Adrenal gland (tissue), 12 donors: ENCODE measurements around the gene KDM2B. TPM values are rescaled to one million over a fixed set of nuclear protein-coding genes. Genes with fewer than 3 reads are reported as not detected.

ENCODE experiments used
- DNase-seq, 7 donors: peaks; one replicate each; pipeline ENCODE4 v3.0.0-alpha.2; 2019 to 2020
- H3K27ac ChIP-seq, 5 donors: fragments of 200-600 bp; sonication (generic) in 4 of 5; 1 replicate in 3 of 5; 2 replicates in 2 of 5; pipeline versions ENCODE4 v1.5.1 to v1.8.0; 2016 to 2020; ENCODE audit warnings: mild to moderate bottlenecking in 1 of 5
- H3K27me3 ChIP-seq: fragments of 200-600 bp; 2 replicates; pipeline ENCODE4 v1.8.0; 2021
- H3K36me3 ChIP-seq, 2 donors: fragments of 200-600 bp; replicated peaks in 1 of 2; 1 replicate in 1 of 2; 2 replicates in 1 of 2; pipeline versions ENCODE4 v1.5.1 to v1.8.0; 2018 to 2022
- H3K4me1 ChIP-seq, 2 donors: fragments of 200-600 bp; replicated peaks in 1 of 2; 1 replicate in 1 of 2; 2 replicates in 1 of 2; pipeline versions ENCODE4 v1.5.1 to v1.8.0; 2018 to 2021
- H3K4me3 ChIP-seq, 4 donors: fragments of 200-600 bp; sonication (generic) in 3 of 4; one replicate each; pipeline ENCODE4 v1.5.1; 2016 to 2018
- H3K9me3 ChIP-seq, 3 donors: fragments of 200-600 bp; sonication (generic) in 1 of 3; replicated peaks in 1 of 3; 1 replicate in 2 of 3; 2 replicates in 1 of 3; pipeline versions ENCODE4 v1.5.1 to v1.8.0; 2016 to 2021
- POLR2A ChIP-seq, 2 donors: fragments of 450-650 bp; IDR thresholded peaks; one replicate each; pipeline ENCODE4 v1.6.1; 2017; ENCODE audit warnings: antibody characterized with exemption in 2 of 2, mild to moderate bottlenecking in 2 of 2, moderate library complexity in 1 of 2
- WGBS, 4 donors: extraction: QIAGEN DNeasy Blood & Tissue Kit in 2 of 4; methylation state at CpG; one replicate each; pipeline versions ENCODE4 v1.1.5 to v1.1.7; 2013 to 2017; 5-methylcytosine and 5-hydroxymethylcytosine counted together
- intact Hi-C, 2 donors: fragments of 100-400 bp; cut with DNase I; formaldehyde crosslinking; loops; one replicate each; pipeline versions ENCODE4 v1.14.1 to v1.15.0; 2022 to 2023
- polyA plus RNA-seq, 3 donors: library from polyadenylated mRNA; stranded (reverse); fragments of 200-250 nt in 2 of 3; fragments of 350-450 nt in 1 of 3; fragmentation: Illumina TruSeq in 1 of 3; extraction: RNeasy Lipid Tissue Mini Kit (QIAGEN cat#74804) in 1 of 3; gene quantifications; one replicate each; pipeline ENCODE4 v1.2.3, GENCODE V29; 2013 to 2014
- total RNA-seq, 9 donors: library from RNA; depleted of rRNA in 4 of 9; stranded (reverse); fragments of >200 nt in 4 of 9; fragments of 120-200 nt in 1 of 9; fragmentation: NEBNext Ultra II Directional in 1 of 9; extraction: Animal tissue kit (Norgen Biotek cat#: 25700) in 1 of 9; gene quantifications; one replicate each; pipeline versions ENCODE4 v1.1.0 to v1.2.4, GENCODE V29; 2013 to 2023
- TF ChIP-seq, protein P1 (sequence below), 6 experiments: fragments of 450-650 bp in 4 of 6; fragments of 200-600 bp in 2 of 6; sonication (generic) in 1 of 6; IDR thresholded peaks; 1 replicate in 5 of 6; 2 replicates in 1 of 6; pipeline versions ENCODE4 v1.5.1 to v1.8.0; 2016 to 2021; ENCODE audit warnings: antibody characterized with exemption in 6 of 6, mild to moderate bottlenecking in 2 of 6, moderate library complexity in 1 of 6
- donor health status: healthy with polysubstance abuse.
- donor health status: Bipolar disorder and iron deficiency.
- donor health status: DM: yes; HTN: yes; CAD: no.
- donor health status: DM: no; HTN: no; CAD: no.
- donor health status: DM: no; HTN: no; CAD: no.
- donor health status: DM: yes; HTN: yes; CAD: no.

KDM2B gene
- total and polyA plus RNA-seq, 12 donors: 5.0 to 40.6 (median 17.2) TPM

DNA sequence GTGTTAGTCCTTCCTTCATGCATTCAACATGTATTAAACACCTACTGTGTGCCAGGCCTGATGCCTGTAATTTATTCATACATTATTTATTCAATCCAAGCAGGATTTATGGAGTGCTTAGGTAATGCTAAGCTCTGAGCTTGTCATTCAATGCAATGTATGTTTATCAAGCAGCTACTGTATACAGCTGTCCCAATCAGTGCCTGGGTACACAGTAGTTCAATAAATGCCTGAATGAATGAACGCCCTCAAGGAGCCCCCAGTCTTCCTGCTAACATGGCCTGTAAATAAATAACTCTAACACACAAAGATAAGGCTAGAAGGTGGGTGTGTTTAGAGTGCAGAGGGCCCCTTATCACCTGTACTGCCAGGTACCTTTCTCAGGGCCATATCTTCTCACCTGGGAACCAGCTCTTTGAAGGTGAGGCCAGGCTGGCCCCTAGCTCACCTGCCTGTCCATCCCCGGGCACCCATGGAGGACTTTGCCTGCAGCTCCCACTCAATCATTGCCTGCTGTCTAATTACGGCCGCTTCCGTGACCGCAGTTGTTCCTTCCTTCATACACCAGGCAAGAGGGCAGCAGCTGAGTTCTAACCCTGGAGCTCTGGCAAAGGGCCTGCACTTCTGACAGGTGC, 20.0 kb upstream of the KDM2B start:
- Histone ChIP-seq H3K27me3 (no peaks in the 10 kb centered on the region), H3K4me1 (no peaks in the 10 kb centered on the region), H3K27ac (no peak overlapping the region), H3K4me3 (no peak overlapping the region), H3K36me3 (no peaks in the 10 kb centered on the region), H3K9me3 (no peaks in the 10 kb centered on the region)
- DNase-seq: no peak
- WGBS, 4 donors: 83 to 95% (median 83%) methylated on average over 6 of the region's 6 CpGs; no CpG with 5 or more reads in 1 of the 4 donors
- no peak for TF ChIP-seq POLR2A (IDR thresholded peaks at IDR 0.05)
- TF ChIP-seq, protein P1, sequence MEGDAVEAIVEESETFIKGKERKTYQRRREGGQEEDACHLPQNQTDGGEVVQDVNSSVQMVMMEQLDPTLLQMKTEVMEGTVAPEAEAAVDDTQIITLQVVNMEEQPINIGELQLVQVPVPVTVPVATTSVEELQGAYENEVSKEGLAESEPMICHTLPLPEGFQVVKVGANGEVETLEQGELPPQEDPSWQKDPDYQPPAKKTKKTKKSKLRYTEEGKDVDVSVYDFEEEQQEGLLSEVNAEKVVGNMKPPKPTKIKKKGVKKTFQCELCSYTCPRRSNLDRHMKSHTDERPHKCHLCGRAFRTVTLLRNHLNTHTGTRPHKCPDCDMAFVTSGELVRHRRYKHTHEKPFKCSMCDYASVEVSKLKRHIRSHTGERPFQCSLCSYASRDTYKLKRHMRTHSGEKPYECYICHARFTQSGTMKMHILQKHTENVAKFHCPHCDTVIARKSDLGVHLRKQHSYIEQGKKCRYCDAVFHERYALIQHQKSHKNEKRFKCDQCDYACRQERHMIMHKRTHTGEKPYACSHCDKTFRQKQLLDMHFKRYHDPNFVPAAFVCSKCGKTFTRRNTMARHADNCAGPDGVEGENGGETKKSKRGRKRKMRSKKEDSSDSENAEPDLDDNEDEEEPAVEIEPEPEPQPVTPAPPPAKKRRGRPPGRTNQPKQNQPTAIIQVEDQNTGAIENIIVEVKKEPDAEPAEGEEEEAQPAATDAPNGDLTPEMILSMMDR (IDR thresholded peaks at IDR 0.05): no peak
- intact Hi-C loops: no loop called here

DNA sequence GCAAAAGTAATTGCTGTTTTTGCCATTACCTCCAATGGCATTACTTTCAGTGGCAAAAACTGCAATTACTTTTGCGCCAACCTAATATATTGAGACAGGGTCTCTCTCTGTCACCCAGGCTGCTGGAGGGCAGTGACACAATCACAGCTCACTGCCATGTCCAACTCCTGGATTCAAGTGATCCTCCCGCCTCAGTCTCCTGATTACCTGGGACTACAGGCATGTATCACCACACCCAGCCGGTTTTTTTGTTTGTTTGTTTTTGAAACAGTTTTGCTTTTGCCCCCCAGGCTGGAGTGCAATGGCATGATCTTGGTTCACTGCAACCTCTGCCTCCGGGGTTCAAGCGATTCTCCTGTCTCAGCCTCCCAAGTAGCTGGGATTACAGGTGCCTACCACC, 15.7 kb upstream of the KDM2B start:
- no peaks in the 10 kb centered on the region for H3K9me3 ChIP-seq
- intact Hi-C loops: no loop called here
- H3K4me3 ChIP-seq: no peak overlapping the region
- no peak overlapping the region for H3K27ac ChIP-seq
- 88 to 94% (median 90%) methylated on average over 5 of the region's 5 CpGs for WGBS, 4 donors
- H3K27me3 ChIP-seq: no peaks in the 10 kb centered on the region
- no peak for DNase-seq
- no peaks in the 10 kb centered on the region for H3K4me1 ChIP-seq
- no peak for TF ChIP-seq POLR2A (IDR thresholded peaks at IDR 0.05)
- TF ChIP-seq, protein P1 (IDR thresholded peaks at IDR 0.05): no peak
- H3K36me3 ChIP-seq: no peaks in the 10 kb centered on the region

DNA sequence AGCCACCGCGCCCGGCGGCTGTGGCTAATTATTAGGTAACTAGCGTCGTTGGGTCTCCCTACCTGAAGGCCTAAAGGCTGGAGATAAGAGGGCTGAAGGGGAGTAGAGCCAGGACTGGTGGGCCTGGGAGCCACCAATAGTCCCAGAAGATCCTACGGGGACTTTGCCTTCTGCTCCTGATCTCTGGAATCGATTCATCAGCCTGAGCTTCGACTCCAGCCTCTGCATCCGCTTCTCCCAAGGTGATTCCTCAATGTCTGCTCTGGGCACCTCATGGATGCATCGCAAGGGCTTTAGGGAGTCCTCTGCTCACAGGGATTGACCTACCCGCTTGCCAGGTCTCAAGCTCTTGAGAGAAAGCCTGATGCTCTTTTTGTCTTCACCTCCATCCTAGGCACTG, 14.7 kb upstream of the KDM2B start:
- Histone ChIP-seq H3K9me3 (no peaks in the 10 kb centered on the region), H3K27me3 (no peaks in the 10 kb centered on the region), H3K4me3 (no peak overlapping the region), H3K4me1 (peaks cover 0 to 6% of the 10 kb centered on the region in 2 donors), H3K27ac (no peak overlapping the region), H3K36me3 (no peaks in the 10 kb centered on the region)
- TF ChIP-seq, protein P1 (IDR thresholded peaks at IDR 0.05): no peak
- no peak for TF ChIP-seq POLR2A (IDR thresholded peaks at IDR 0.05)
- DNase-seq: no peak
- WGBS, 4 donors: 91 to 100% (median 93%) methylated on average over 7 to 12 of the region's 12 CpGs
- intact Hi-C loops: no loop called here

DNA sequence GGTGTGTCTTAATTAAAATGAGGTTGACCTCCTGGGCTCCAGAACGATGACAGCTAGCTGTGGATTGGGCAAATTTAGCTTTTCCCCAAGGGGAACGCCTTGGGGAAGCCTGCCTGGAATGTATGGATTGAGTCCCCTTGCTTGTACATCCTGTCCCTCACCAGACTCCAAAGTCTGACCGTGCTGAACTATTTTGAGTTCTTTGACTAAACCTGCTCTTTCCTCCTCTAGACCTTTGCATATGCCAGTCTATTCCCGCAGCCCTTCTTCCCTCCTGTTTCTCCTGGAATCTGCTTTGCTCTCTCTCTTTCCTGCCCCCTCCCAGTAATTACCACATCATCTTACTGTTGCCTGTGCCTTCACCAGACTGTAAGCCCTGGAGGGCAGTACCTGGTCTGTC, 11.5 kb upstream of the KDM2B start:
- H3K27me3 ChIP-seq: no peaks in the 10 kb centered on the region
- no peak overlapping the region for H3K27ac ChIP-seq
- no peak overlapping the region for H3K4me3 ChIP-seq
- no peaks in the 10 kb centered on the region for H3K36me3 ChIP-seq
- no peak for TF ChIP-seq POLR2A (IDR thresholded peaks at IDR 0.05)
- no peak for DNase-seq
- peaks cover 0 to 14% of the 10 kb centered on the region in 2 donors for H3K4me1 ChIP-seq
- 82 to 88% (median 86%) methylated on average over 4 of the region's 4 CpGs for WGBS, 4 donors
- intact Hi-C loops: no loop called here
- H3K9me3 ChIP-seq: no peaks in the 10 kb centered on the region
